Pulmonary artery endothelial cell (primary cell): ENCODE measurements around the gene DYNC1H1. TPM values are rescaled to one million over a fixed set of nuclear protein-coding genes. Genes with fewer than 3 reads are reported as not detected.
"Not testable (repeated sequence)": the region's sequence is repeated elsewhere in the genome, so short reads cannot be mapped to it uniquely, and the experiment has no call there.

ENCODE experiments used
- DNase-seq: peaks from one replicate; pipeline ENCODE4 v3.0.0-alpha.2; 2011; ENCODE audit warnings: low read depth, low spot score
- total RNA-seq: library from RNA; depleted of rRNA; stranded (reverse); fragments of >200 nt; gene quantifications from 2 replicates; pipeline ENCODE4 v1.2.3, GENCODE V29; 2014

DYNC1H1 gene
- total RNA-seq, 1 donor from 2014 or later: 659 TPM

GRCh38 chr14:102063109-102063807, 98.9 kb downstream of the DYNC1H1 start:
- peak; percentile 71 for DNase-seq

- no peak for DNase-seq
Measured at GRCh38 chr14:102063808-102064429, 99.5 kb downstream of the DYNC1H1 start.

GRCh38 chr14:102064590-102064989, 100.2 kb downstream of the DYNC1H1 start:
- DNase-seq: not testable (repeated sequence)

- no peak for DNase-seq
Measured at GRCh38 chr14:102066041-102066451, 101.7 kb downstream of the DYNC1H1 start.

- no peak for DNase-seq
Measured at GRCh38 chr14:102071283-102071998, 107.1 kb downstream of the DYNC1H1 start.

- DNase-seq: no peak
Measured at GRCh38 chr14:102074415-102074964, 110.1 kb downstream of the DYNC1H1 start.

- no peak for DNase-seq
Measured at GRCh38 chr14:102075155-102075554, 110.8 kb downstream of the DYNC1H1 start.

- no peak for DNase-seq
Measured at GRCh38 chr14:102077382-102077709, 113.0 kb downstream of the DYNC1H1 start.

- DNase-seq: not testable (repeated sequence)
Measured at GRCh38 chr14:102078361-102078791, 114.0 kb downstream of the DYNC1H1 start.

GRCh38 chr14:102078831-102079699, 114.7 kb downstream of the DYNC1H1 start:
- DNase-seq: no peak

- no peak for DNase-seq
Measured at GRCh38 chr14:102079700-102079979, 115.3 kb downstream of the DYNC1H1 start.

GRCh38 chr14:102080183-102081080, 116.1 kb downstream of the DYNC1H1 start:
- no peak for DNase-seq

- DNase-seq: no peak
Measured at GRCh38 chr14:102081231-102082080, 117.1 kb downstream of the DYNC1H1 start.

- not testable (repeated sequence) for DNase-seq
Measured at GRCh38 chr14:102084522-102084921, 120.1 kb downstream of the DYNC1H1 start.

- DNase-seq: no peak
Measured at GRCh38 chr14:102084931-102085330, 120.6 kb downstream of the DYNC1H1 start.

GRCh38 chr14:102085488-102085887, 121.1 kb downstream of the DYNC1H1 start:
- no peak for DNase-seq

- DNase-seq: no peak
Measured at GRCh38 chr14:102085948-102086708, 121.8 kb downstream of the DYNC1H1 start.

- DNase-seq: no peak
Measured at GRCh38 chr14:102086709-102086971, 122.3 kb downstream of the DYNC1H1 start.
